Hepatic stellate cell (primary cell): Measurements from ENCODE around the gene CREB3L1.
A peak's percentile ranks its signal among the peaks of the same experiment; 100 is the strongest.

Experiments used
- DNase-seq: peaks from one replicate; pipeline ENCODE4 v3.0.0; 2011; ENCODE audit warnings: low spot score

CREB3L1 gene

DNA sequence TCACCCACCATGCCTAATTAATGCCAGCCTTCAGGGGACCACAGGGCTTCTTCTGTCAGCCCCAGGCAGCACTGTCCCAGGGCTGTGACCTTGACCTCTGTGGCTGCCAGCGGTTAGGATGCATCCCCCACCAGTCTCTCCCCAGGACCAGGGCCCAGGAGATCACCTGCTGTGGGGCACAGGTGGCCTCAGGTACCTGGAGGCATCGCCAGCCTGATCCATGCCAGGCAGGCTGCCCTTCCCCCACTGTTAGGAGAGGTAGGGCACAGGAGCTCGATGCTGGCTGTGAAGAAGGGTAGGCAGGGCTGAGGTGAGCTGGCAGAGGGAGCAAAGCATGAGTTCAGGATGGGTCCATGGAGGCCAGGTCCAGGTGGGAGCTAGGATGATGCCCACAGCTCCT lies 87.3 kb downstream of the CREB3L1 start:
- no peak for DNase-seq

DNA sequence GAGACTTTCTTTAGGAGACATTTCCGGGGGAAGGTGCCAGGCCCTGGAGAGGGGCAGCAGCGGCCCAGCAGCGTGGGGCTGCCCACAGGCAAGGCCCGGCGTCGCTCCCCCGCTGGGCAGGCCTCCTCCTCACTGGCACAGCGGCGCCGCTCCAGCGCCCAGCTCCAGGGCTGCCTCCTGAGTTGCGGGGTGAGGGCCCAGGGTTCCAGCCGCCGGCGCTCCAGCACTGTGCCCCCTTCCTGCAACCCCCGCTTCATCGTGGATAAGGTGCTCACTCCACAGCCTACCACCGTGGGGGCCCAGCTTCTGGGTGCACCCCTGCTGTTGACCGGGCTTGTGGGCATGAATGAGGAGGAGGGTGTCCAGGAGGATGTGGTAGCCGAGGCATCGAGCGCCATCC lies 88.8 kb downstream of the CREB3L1 start:
- DNase-seq: no peak

DNA sequence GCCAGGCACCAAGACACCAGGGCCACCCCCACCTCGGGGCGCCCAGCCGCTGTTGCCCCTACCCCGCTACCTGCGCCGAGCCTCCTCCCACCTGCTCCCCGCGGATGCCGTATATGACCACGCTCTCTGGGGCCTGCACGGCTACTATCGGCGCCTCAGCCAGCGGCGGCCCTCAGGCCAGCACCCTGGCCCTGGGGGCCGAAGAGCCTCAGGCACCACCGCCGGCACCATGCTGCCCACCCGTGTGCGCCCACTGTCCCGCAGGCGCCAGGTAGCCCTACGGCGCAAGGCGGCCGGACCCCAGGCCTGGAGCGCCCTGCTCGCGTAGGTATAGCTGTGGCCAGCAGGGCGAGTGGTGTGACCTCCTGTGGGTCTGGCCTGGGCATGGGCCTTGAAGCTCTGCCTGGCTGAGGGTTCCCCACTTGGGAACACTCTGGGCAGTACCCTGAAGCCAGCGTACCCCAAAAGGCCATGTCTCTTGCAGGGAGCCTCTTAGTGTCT lies 89.2 kb downstream of the CREB3L1 start:
- DNase-seq: no peak

DNA sequence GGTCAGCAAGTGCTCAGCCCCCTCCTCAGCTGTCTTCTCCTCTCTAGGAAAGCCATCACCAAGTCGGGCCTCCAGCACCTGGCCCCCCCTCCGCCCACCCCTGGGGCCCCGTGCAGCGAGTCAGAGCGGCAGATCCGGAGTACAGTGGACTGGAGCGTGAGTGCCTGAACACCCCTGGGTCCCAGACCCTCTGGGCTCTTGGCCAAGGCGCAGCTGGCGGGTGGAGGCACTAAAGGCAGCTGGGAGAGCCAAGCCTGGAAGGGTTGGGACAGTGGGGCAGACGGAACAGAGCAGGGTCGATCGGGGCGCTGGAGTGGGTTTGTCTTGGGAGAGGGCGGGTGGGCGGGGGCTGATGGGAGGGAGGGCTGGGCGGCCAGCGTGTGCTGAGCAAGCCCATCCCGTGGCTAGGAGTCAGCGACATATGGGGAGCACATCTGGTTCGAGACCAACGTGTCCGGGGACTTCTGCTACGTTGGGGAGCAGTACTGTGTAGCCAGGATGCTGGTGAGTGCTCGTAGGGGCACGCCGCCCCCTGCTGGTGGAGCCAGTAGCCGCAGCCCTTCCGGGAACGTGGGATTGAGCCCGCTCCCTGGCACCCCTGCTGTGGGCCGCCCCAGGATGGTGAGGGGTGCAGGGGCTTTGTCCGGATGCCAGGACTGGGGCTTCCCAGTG lies 89.9 kb downstream of the CREB3L1 start:
- DNase-seq: peak; percentile 62

DNA sequence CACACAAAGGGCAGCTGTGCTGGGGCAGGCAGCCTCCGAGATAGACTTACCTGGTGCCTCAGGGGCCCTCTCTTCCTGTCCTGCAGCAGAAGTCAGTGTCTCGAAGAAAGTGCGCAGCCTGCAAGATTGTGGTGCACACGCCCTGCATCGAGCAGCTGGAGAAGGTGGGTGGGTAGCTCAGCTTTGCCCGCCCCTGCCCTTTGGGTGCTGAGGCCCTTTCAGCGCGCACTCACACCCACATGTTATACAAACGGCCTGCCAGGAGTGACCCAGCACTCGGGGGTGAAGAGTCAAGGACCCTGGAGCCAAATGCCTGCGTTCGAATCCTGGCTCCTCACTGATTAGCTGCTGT lies 90.4 kb downstream of the CREB3L1 start:
- no peak for DNase-seq

DNA sequence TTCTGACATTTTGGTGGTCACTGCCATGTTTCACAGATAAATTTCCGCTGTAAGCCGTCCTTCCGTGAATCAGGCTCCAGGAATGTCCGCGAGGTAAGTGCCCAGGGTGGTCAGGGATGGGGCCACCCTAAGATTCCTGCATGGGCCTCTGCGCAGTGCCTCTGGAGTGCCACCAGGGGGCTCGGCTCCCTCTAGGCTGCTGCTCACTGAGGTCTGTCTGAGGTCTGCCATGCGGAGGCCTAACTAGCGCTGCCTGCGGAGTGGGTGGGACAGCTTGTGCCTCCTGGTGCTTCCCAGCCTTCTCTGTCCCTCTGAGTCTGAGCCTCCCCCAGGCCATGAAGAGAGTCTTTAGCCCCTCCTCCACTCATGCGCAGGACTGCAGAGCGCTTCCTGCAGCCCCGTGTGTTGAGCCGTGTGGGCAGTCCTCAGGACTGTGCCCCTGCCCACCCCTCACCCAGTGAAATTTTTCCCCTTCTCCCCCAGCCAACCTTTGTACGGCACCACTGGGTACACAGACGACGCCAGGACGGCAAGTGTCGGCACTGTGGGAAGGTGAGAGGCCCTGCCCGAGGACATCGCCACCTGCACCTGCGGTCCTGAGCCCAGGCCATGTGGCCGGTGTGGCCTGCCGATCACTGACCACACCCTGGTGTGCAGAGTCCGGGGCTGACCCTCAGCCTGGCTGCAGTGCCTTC lies 92.1 kb downstream of the CREB3L1 start:
- peak; percentile 85 for DNase-seq

DNA sequence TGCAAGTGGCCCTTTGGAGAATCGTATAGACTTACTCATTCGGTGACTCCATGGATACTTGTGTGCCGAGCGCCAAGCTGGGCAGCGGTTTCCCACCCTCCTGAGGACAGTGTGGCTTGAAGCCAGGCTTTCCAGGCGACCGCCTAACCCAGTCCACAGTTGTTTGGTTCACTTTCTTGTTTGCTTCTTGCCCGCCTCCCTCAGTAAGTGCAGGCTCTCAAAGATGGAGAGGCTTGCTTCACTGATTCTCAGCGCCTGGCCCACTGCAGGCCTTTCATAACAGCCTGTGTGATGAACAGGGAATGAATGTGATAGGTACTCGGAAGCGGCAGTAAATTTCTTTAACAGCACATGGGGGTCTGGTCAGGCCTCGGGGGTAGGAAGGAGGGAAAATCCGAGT lies 92.8 kb downstream of the CREB3L1 start:
- no peak for DNase-seq
